SK-N-MC (cell line): Measurements from ENCODE around the gene MDM1.

Source experiments
- DNase-seq: peaks from one replicate; pipeline ENCODE4 v3.0.0-alpha.2; 2011; ENCODE audit warnings: low read depth, low spot score
- H3K27ac ChIP-seq: fragments of 200-600 bp; sonication (generic); 2 replicates; pipeline ENCODE4 v1.5.1; 2016; ENCODE audit warnings: mixed run types
- H3K36me3 ChIP-seq: fragments of 200-600 bp; sonication (generic); 2 replicates; pipeline ENCODE4 v1.6.1; 2017; ENCODE audit warnings: antibody characterized with exemption, low read length, mixed read lengths; ENCODE audit not compliant: insufficient read depth
- H3K4me3 ChIP-seq: fragments of 200-600 bp; sonication (generic); 2 replicates; pipeline ENCODE4 v1.5.1; 2016
- H3K9ac ChIP-seq: fragments of 200-600 bp; sonication (generic); 2 replicates; pipeline ENCODE4 v1.8.0; 2017; ENCODE audit warnings: mixed run types, mixed read lengths; ENCODE audit not compliant: insufficient read length
- H3K9me3 ChIP-seq: fragments of 200-600 bp; sonication (generic); 2 replicates; pipeline ENCODE4 v1.6.1; 2017; ENCODE audit warnings: low read depth, mild to moderate bottlenecking, antibody characterized with exemption, low read length, moderate library complexity, mixed read lengths
- EZH2 ChIP-seq: fragments of 200-600 bp; sonication (generic); IDR thresholded peaks from one replicate; pipeline ENCODE4 v1.6.1; 2017; ENCODE audit warnings: antibody characterized with exemption
- FOXP2 ChIP-seq: optimal IDR thresholded peaks from 2 replicates; pipeline ENCODE3; 2011; ENCODE audit warnings: mild to moderate bottlenecking, moderate library complexity; ENCODE audit not compliant: insufficient read depth; ENCODE audit errors: extremely low read length, control extremely low read depth
- POLR2AphosphoS5 ChIP-seq: IDR thresholded peaks from 2 replicates; pipeline ENCODE4 v1.6.1; 2012; ENCODE audit warnings: mild to moderate bottlenecking, low read depth, low read length, borderline replicate concordance

Gene MDM1

GRCh38 chr12:68358532-68359485 is 26.6 kb upstream of the MDM1 start:
- H3K36me3 ChIP-seq = no peaks in the 10 kb centered on the region
- H3K27ac ChIP-seq = peak overlapping the region; percentile 75
- peak overlapping the region; percentile 4 for H3K9ac ChIP-seq
- no peak overlapping the region for H3K4me3 ChIP-seq
- peak; percentile 57 for DNase-seq
- TF ChIP-seq EZH2 (no peak), FOXP2 (no peak), POLR2AphosphoS5 (no peak)
- H3K9me3 ChIP-seq = no peaks in the 10 kb centered on the region

GRCh38 chr12:68356986-68357385 is 24.8 kb upstream of the MDM1 start:
- Histone ChIP-seq H3K4me3 (no peak overlapping the region), H3K27ac (no peak overlapping the region), H3K36me3 (no peaks in the 10 kb centered on the region), H3K9ac (no peak overlapping the region), H3K9me3 (no peaks in the 10 kb centered on the region)
- TF ChIP-seq EZH2 = no peak
- no peak for TF ChIP-seq POLR2AphosphoS5
- TF ChIP-seq FOXP2 = no peak
- DNase-seq = no peak

GRCh38 chr12:68356060-68356695 is 24.0 kb upstream of the MDM1 start:
- Histone ChIP-seq H3K36me3 (no peaks in the 10 kb centered on the region), H3K9me3 (no peaks in the 10 kb centered on the region), H3K4me3 (no peak overlapping the region), H3K9ac (no peak overlapping the region), H3K27ac (no peak overlapping the region)
- TF ChIP-seq FOXP2 (no peak), POLR2AphosphoS5 (no peak), EZH2 (no peak)
- no peak for DNase-seq

GRCh38 chr12:68354977-68355541 is 22.9 kb upstream of the MDM1 start:
- TF ChIP-seq POLR2AphosphoS5 (no peak), FOXP2 (no peak), EZH2 (no peak)
- no peaks in the 10 kb centered on the region for H3K36me3 ChIP-seq
- no peak overlapping the region for H3K4me3 ChIP-seq
- no peak for DNase-seq
- no peaks in the 10 kb centered on the region for H3K9me3 ChIP-seq
- no peak overlapping the region for H3K9ac ChIP-seq
- H3K27ac ChIP-seq = no peak overlapping the region

- H3K36me3 ChIP-seq = no peaks in the 10 kb centered on the region
- DNase-seq = no peak
- H3K9me3 ChIP-seq = no peaks in the 10 kb centered on the region
- TF ChIP-seq POLR2AphosphoS5 (no peak), EZH2 (no peak), FOXP2 (no peak)
- H3K9ac ChIP-seq = no peak overlapping the region
- H3K27ac ChIP-seq = no peak overlapping the region
- H3K4me3 ChIP-seq = no peak overlapping the region
Measured at GRCh38 chr12:68352067-68352466, 19.9 kb upstream of the MDM1 start.

GRCh38 chr12:68350753-68351152 is 18.6 kb upstream of the MDM1 start:
- TF ChIP-seq EZH2 (no peak), POLR2AphosphoS5 (no peak), FOXP2 (no peak)
- Histone ChIP-seq H3K36me3 (no peaks in the 10 kb centered on the region), H3K27ac (no peak overlapping the region), H3K9ac (no peak overlapping the region), H3K4me3 (no peak overlapping the region), H3K9me3 (no peaks in the 10 kb centered on the region)
- DNase-seq = no peak

GRCh38 chr12:68349921-68350606 is 17.9 kb upstream of the MDM1 start:
- no peaks in the 10 kb centered on the region for H3K9me3 ChIP-seq
- no peak overlapping the region for H3K4me3 ChIP-seq
- DNase-seq = no peak
- H3K9ac ChIP-seq = no peak overlapping the region
- no peak overlapping the region for H3K27ac ChIP-seq
- no peak for TF ChIP-seq FOXP2
- TF ChIP-seq POLR2AphosphoS5 = no peak
- TF ChIP-seq EZH2 = no peak
- no peaks in the 10 kb centered on the region for H3K36me3 ChIP-seq

GRCh38 chr12:68349220-68349621 is 17.1 kb upstream of the MDM1 start:
- Histone ChIP-seq H3K9ac (no peak overlapping the region), H3K9me3 (no peaks in the 10 kb centered on the region), H3K4me3 (no peak overlapping the region), H3K27ac (no peak overlapping the region), H3K36me3 (no peaks in the 10 kb centered on the region)
- no peak for DNase-seq
- TF ChIP-seq FOXP2 = no peak
- TF ChIP-seq POLR2AphosphoS5 = no peak
- no peak for TF ChIP-seq EZH2
